ENCODE data around the gene SEC22A. TPM values are rescaled to one million over a fixed set of nuclear protein-coding genes. Genes with fewer than 3 reads are reported as not detected.
A peak's percentile ranks its signal among the peaks of the same experiment; 100 is the strongest.

Gene SEC22A
- total RNA-seq, 1 donor from 2014 or later, result 15.4 TPM

DNA sequence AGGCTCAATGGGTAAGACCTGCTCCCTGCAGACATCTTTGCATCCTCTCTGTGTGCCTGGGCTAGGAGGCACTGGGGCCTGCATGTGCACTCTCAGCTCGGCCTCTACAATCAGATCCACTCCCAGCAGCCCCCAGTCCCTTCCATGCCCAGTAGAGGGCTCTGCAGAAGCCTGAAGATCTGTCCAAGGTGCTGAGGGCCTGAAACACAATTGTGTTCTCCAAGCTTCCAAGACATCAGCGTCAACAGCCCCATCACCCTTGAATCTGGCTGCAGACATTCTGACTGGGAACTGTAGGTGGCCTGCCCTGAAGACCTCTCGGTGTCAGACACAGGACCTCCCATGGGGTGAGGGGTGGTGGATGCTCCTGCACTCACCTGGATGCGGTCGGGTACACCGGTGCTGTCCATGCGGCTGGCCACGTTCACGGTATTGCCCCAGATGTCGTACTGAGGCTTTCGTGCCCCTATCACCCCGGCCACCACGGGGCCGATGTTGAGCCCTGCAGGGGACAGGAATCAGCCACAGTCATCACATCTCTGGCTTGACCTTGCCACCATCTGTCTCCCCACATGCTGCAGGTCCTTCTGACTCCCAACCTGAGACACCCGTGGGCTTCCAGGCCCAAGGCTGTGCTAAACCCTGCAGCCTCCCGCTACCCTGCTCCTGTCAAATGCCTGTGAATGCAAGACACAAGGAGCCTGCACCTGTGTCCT lies 84.7 kb downstream of the SEC22A start:
- TF ChIP-seq, protein P1, sequence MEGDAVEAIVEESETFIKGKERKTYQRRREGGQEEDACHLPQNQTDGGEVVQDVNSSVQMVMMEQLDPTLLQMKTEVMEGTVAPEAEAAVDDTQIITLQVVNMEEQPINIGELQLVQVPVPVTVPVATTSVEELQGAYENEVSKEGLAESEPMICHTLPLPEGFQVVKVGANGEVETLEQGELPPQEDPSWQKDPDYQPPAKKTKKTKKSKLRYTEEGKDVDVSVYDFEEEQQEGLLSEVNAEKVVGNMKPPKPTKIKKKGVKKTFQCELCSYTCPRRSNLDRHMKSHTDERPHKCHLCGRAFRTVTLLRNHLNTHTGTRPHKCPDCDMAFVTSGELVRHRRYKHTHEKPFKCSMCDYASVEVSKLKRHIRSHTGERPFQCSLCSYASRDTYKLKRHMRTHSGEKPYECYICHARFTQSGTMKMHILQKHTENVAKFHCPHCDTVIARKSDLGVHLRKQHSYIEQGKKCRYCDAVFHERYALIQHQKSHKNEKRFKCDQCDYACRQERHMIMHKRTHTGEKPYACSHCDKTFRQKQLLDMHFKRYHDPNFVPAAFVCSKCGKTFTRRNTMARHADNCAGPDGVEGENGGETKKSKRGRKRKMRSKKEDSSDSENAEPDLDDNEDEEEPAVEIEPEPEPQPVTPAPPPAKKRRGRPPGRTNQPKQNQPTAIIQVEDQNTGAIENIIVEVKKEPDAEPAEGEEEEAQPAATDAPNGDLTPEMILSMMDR (conservative IDR thresholded peaks at IDR 0.05), result peak; percentile 77
- no peak overlapping the region for H3K27ac Mint-ChIP-seq (ENCODE audit: unreplicated experiment)
- no peaks in the 10 kb centered on the region for H3K27me3 Mint-ChIP-seq (ENCODE audit: low read depth)
- no peaks in the 10 kb centered on the region for H3K36me3 Mint-ChIP-seq (ENCODE audit: low read depth)
- DNase-seq (ENCODE audit: low read depth, low spot score), result peak; percentile 69
- no peaks in the 10 kb centered on the region for H3K9me3 Mint-ChIP-seq
- H3K4me3 Mint-ChIP-seq, result no peak overlapping the region
- H3K4me1 Mint-ChIP-seq, result no peaks in the 10 kb centered on the region

- Mint-ChIP-seq H3K36me3 (ENCODE audit: low read depth) (no peaks in the 10 kb centered on the region), H3K4me1 (no peaks in the 10 kb centered on the region), H3K27me3 (ENCODE audit: low read depth) (no peaks in the 10 kb centered on the region), H3K4me3 (no peak overlapping the region), H3K9me3 (no peaks in the 10 kb centered on the region), H3K27ac (ENCODE audit: unreplicated experiment) (no peak overlapping the region)
- TF ChIP-seq, protein P1 (conservative IDR thresholded peaks at IDR 0.05), result no peak
- no peak for DNase-seq (ENCODE audit: low read depth, low spot score)
Measured at GRCh38 chr3:123287051-123287961, 85.6 kb downstream of the SEC22A start.

GRCh38 chr3:123287962-123288302 lies 86.2 kb downstream of the SEC22A start:
- Mint-ChIP-seq H3K9me3 (no peaks in the 10 kb centered on the region), H3K36me3 (ENCODE audit: low read depth) (no peaks in the 10 kb centered on the region), H3K27me3 (ENCODE audit: low read depth) (no peaks in the 10 kb centered on the region), H3K4me3 (no peak overlapping the region), H3K27ac (ENCODE audit: unreplicated experiment) (no peak overlapping the region), H3K4me1 (no peaks in the 10 kb centered on the region)
- TF ChIP-seq, protein P1 (conservative IDR thresholded peaks at IDR 0.05), result no peak
- DNase-seq (ENCODE audit: low read depth, low spot score), result no peak

DNA sequence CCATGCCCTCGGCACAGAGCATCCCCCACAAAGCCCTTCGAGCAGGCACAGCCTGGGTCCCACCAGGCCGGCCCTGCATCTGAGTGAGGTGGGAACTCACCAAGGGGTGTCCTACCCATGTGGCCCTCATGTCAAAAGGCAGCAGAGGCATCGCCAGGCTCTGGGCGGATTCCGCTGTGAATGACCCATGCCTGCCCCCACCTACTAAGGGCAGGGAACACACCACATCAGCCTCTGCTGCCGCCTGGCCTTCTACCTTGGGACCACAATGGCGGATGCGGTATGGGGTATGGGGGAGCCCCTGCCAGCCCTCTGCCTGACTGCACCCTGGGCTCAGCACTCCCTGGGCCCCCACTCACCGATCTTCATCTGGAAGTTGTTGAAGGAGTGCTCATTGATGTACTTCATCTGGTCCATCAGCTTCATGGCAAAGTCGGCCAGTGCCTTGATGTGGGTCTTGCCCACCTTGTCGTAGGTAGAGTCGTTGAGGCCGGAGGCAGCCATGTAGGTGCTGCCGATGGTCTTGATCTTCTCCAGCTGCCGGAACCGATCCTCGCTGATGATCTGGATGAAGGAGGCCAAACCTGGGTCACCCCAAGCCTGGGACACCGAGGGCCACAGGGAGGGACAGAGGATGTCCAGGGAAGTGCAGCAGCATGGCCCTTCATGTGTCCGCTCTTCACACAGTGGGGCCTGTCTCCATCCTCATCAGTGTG lies 87.8 kb downstream of the SEC22A start:
- no peaks in the 10 kb centered on the region for H3K27me3 Mint-ChIP-seq (ENCODE audit: low read depth)
- DNase-seq (ENCODE audit: low read depth, low spot score), result no peak

More for the DNA sequence above, 87.8 kb downstream of the SEC22A start:
- Mint-ChIP-seq H3K4me3 (no peak overlapping the region), H3K4me1 (no peaks in the 10 kb centered on the region), H3K9me3 (no peaks in the 10 kb centered on the region), H3K27ac (ENCODE audit: unreplicated experiment) (no peak overlapping the region), H3K36me3 (ENCODE audit: low read depth) (no peaks in the 10 kb centered on the region)
- TF ChIP-seq, protein P1 (conservative IDR thresholded peaks at IDR 0.05), result no peak
